Naive B cell (primary cell): Measurements from ENCODE around the gene PTPN1. TPM values are rescaled to one million over a fixed set of nuclear protein-coding genes. Genes with fewer than 3 reads are reported as not detected.

Source experiments
- ATAC-seq, 2 donors: fragments of 150-1000 bp; cut with Tn5 transposase; 2 replicates each; pipeline ENCODE4 v1.10.0; 2021; ENCODE audit warnings: low read depth in 2 of 2, mild to moderate bottlenecking in 2 of 2, moderate library complexity in 2 of 2
- DNase-seq: peaks from one replicate; pipeline ENCODE4 v3.0.0; 2022
- H3K27ac Mint-ChIP-seq, 6 donors: one replicate each; pipeline ENCODE4 v1.8.0; 2020 to 2022; ENCODE audit warnings: mild to moderate bottlenecking in 6 of 6, mixed read lengths in 6 of 6, moderate library complexity in 5 of 6, inconsistent platforms in 2 of 6
- H3K27me3 Mint-ChIP-seq, 3 donors: one replicate each; pipeline ENCODE4 v1.8.0; 2021 to 2022; ENCODE audit warnings: mixed read lengths in 3 of 3, mild to moderate bottlenecking in 1 of 3
- H3K36me3 Mint-ChIP-seq, 2 donors: one replicate each; pipeline ENCODE4 v1.8.0; 2020 to 2022; ENCODE audit warnings: mixed read lengths in 2 of 2, inconsistent platforms in 1 of 2, mild to moderate bottlenecking in 1 of 2
- H3K4me1 Mint-ChIP-seq, 3 donors: one replicate each; pipeline ENCODE4 v1.8.0; 2020 to 2022; ENCODE audit warnings: mixed read lengths in 3 of 3, inconsistent platforms in 1 of 3, mild to moderate bottlenecking in 1 of 3, moderate library complexity in 1 of 3
- H3K4me3 Mint-ChIP-seq, 8 donors: one replicate each; pipeline ENCODE4 v1.8.0; 2020 to 2022; ENCODE audit warnings: mild to moderate bottlenecking in 8 of 8, mixed read lengths in 8 of 8, moderate library complexity in 8 of 8, inconsistent platforms in 2 of 8
- H3K9me3 Mint-ChIP-seq, 7 donors: one replicate each; pipeline ENCODE4 v1.8.0; 2020 to 2022; ENCODE audit warnings: mixed read lengths in 7 of 7, mild to moderate bottlenecking in 5 of 7, inconsistent platforms in 2 of 7, moderate library complexity in 1 of 7
- polyA plus RNA-seq, 6 donors: library from polyadenylated mRNA; unstranded; fragments of 300-500 nt; fragmentation: Illumina TruSeq; gene quantifications; one replicate each; pipeline ENCODE4 v1.2.3, GENCODE V29; 2021; ENCODE audit warnings: low read depth in 6 of 6

The PTPN1 gene
- polyA plus RNA-seq, 6 donors from 2014 or later: 14.0 to 57.1 (median 46.1) TPM

GRCh38 chr20:50624351-50625016 lies 114.3 kb downstream of the PTPN1 start:
- no peak overlapping the region for H3K4me3 Mint-ChIP-seq
- H3K27me3 Mint-ChIP-seq: peaks cover 0 to 9% (median 4%) of the 10 kb centered on the region in 3 donors
- no peak overlapping the region for H3K27ac Mint-ChIP-seq
- peaks cover 0 to 14% (median 8%) of the 10 kb centered on the region in 7 donors for H3K9me3 Mint-ChIP-seq
- no peaks in the 10 kb centered on the region for H3K36me3 Mint-ChIP-seq
- ATAC-seq: no peak
- DNase-seq: no peak
- peaks cover 0 to 6% (median 0%) of the 10 kb centered on the region in 3 donors for H3K4me1 Mint-ChIP-seq

- Mint-ChIP-seq H3K36me3 (no peaks in the 10 kb centered on the region), H3K4me1 (peaks cover 0 to 6% (median 0%) of the 10 kb centered on the region in 3 donors), H3K9me3 (peaks cover 0 to 8% (median 2%) of the 10 kb centered on the region in 7 donors), H3K27me3 (peaks cover 0 to 9% (median 4%) of the 10 kb centered on the region in 3 donors), H3K27ac (no peak overlapping the region), H3K4me3 (no peak overlapping the region)
- DNase-seq (no peak), ATAC-seq (no peak)
Observed at GRCh38 chr20:50625986-50626677, 115.9 kb downstream of the PTPN1 start.

- Mint-ChIP-seq H3K27ac (no peak overlapping the region), H3K4me3 (no peak overlapping the region), H3K4me1 (peaks cover 0 to 6% (median 0%) of the 10 kb centered on the region in 3 donors), H3K9me3 (no peaks in the 10 kb centered on the region), H3K36me3 (no peaks in the 10 kb centered on the region), H3K27me3 (peaks cover 0 to 17% (median 4%) of the 10 kb centered on the region in 3 donors)
- ATAC-seq: no peak
- DNase-seq: no peak
Observed at GRCh38 chr20:50627747-50628146, 117.6 kb downstream of the PTPN1 start.

GRCh38 chr20:50628332-50628731 lies 118.1 kb downstream of the PTPN1 start:
- no peak overlapping the region for H3K4me3 Mint-ChIP-seq
- DNase-seq: no peak
- H3K36me3 Mint-ChIP-seq: no peaks in the 10 kb centered on the region
- no peak overlapping the region for H3K27ac Mint-ChIP-seq
- no peak for ATAC-seq
- H3K9me3 Mint-ChIP-seq: no peaks in the 10 kb centered on the region
- H3K4me1 Mint-ChIP-seq: peaks cover 0 to 6% (median 0%) of the 10 kb centered on the region in 3 donors
- H3K27me3 Mint-ChIP-seq: peaks cover 0 to 17% (median 4%) of the 10 kb centered on the region in 3 donors

- Mint-ChIP-seq H3K4me3 (no peak overlapping the region), H3K4me1 (peaks cover 0 to 6% (median 0%) of the 10 kb centered on the region in 3 donors), H3K27me3 (peaks cover 0 to 17% (median 4%) of the 10 kb centered on the region in 3 donors), H3K9me3 (no peaks in the 10 kb centered on the region), H3K27ac (no peak overlapping the region), H3K36me3 (no peaks in the 10 kb centered on the region)
- DNase-seq (no peak), ATAC-seq (no peak)
Observed at GRCh38 chr20:50628853-50629669, 118.9 kb downstream of the PTPN1 start.

GRCh38 chr20:50629670-50630045 lies 119.5 kb downstream of the PTPN1 start:
- H3K4me3 Mint-ChIP-seq: no peak overlapping the region
- H3K4me1 Mint-ChIP-seq: peaks cover 0 to 6% (median 0%) of the 10 kb centered on the region in 3 donors
- DNase-seq (no peak), ATAC-seq (no peak)
- H3K36me3 Mint-ChIP-seq: no peaks in the 10 kb centered on the region
- H3K27me3 Mint-ChIP-seq: peaks cover 0 to 17% (median 4%) of the 10 kb centered on the region in 3 donors
- no peak overlapping the region for H3K27ac Mint-ChIP-seq
- H3K9me3 Mint-ChIP-seq: no peaks in the 10 kb centered on the region

GRCh38 chr20:50630578-50631263 lies 120.5 kb downstream of the PTPN1 start:
- Mint-ChIP-seq H3K27me3 (peaks cover 4 to 17% (median 4%) of the 10 kb centered on the region in 3 donors), H3K4me1 (peaks cover 0 to 9% (median 5%) of the 10 kb centered on the region in 3 donors), H3K4me3 (no peak overlapping the region), H3K9me3 (no peaks in the 10 kb centered on the region), H3K27ac (peak overlapping the region in 1 of 6 donors; percentile 42), H3K36me3 (no peaks in the 10 kb centered on the region)
- no peak for DNase-seq
- ATAC-seq: no peak

GRCh38 chr20:50632236-50632635 lies 122.1 kb downstream of the PTPN1 start:
- Mint-ChIP-seq H3K27ac (no peak overlapping the region), H3K4me3 (no peak overlapping the region), H3K27me3 (peaks cover 4 to 17% (median 4%) of the 10 kb centered on the region in 3 donors), H3K9me3 (no peaks in the 10 kb centered on the region), H3K36me3 (no peaks in the 10 kb centered on the region), H3K4me1 (peaks cover 4 to 9% (median 5%) of the 10 kb centered on the region in 3 donors)
- DNase-seq (no peak), ATAC-seq (no peak)

GRCh38 chr20:50632701-50633100 lies 122.5 kb downstream of the PTPN1 start:
- Mint-ChIP-seq H3K27ac (peak overlapping the region in 1 of 6 donors; percentile 14), H3K27me3 (peaks cover 4 to 17% (median 4%) of the 10 kb centered on the region in 3 donors), H3K4me1 (peaks cover 4 to 9% (median 5%) of the 10 kb centered on the region in 3 donors), H3K9me3 (no peaks in the 10 kb centered on the region), H3K36me3 (no peaks in the 10 kb centered on the region), H3K4me3 (no peak overlapping the region)
- ATAC-seq (no peak), DNase-seq (no peak)

- Mint-ChIP-seq H3K4me1 (peaks cover 4 to 6% (median 5%) of the 10 kb centered on the region in 3 donors), H3K36me3 (no peaks in the 10 kb centered on the region), H3K27me3 (peaks cover under 1 to 12% (median 4%) of the 10 kb centered on the region in 3 donors), H3K9me3 (no peaks in the 10 kb centered on the region), H3K27ac (no peak overlapping the region), H3K4me3 (no peak overlapping the region)
- ATAC-seq (no peak), DNase-seq (no peak)
Observed at GRCh38 chr20:50633361-50633760, 123.2 kb downstream of the PTPN1 start.

GRCh38 chr20:50634191-50634590 lies 124.0 kb downstream of the PTPN1 start:
- ATAC-seq (no peak), DNase-seq (no peak)
- no peaks in the 10 kb centered on the region for H3K36me3 Mint-ChIP-seq
- H3K27me3 Mint-ChIP-seq: peaks cover 0 to 8% (median 4%) of the 10 kb centered on the region in 3 donors
- no peak overlapping the region for H3K27ac Mint-ChIP-seq
- peaks cover 4 to 5% (median 4%) of the 10 kb centered on the region in 3 donors for H3K4me1 Mint-ChIP-seq
- no peak overlapping the region for H3K4me3 Mint-ChIP-seq
- no peaks in the 10 kb centered on the region for H3K9me3 Mint-ChIP-seq
